SK-N-SH treated with all-trans-retinoic acid at 6 μM for 48 hours (cell line): ENCODE results near the gene PRB2.

Experiments
- ATAC-seq: fragments of 200-7000 bp; cut with Tn5 transposase; 3 replicates; pipeline ENCODE4 v1.9.1; 2020; ENCODE audit warnings: mild to moderate bottlenecking, moderate library complexity
- ARNTL ChIP-seq: fragments of 450-650 bp; formaldehyde crosslinking; IDR thresholded peaks from 2 replicates; pipeline ENCODE4 v1.5.0; 2020; ENCODE audit warnings: low read depth, mild to moderate bottlenecking, moderate library complexity, borderline replicate concordance
- CREB5 ChIP-seq: fragments of 250-450 bp; sonication (Bioruptor Pico); IDR thresholded peaks from 2 replicates; pipeline ENCODE4 v1.5.1; 2020; ENCODE audit warnings: low read depth, mild to moderate bottlenecking, moderate library complexity
- CSDC2 ChIP-seq: fragments of 250-450 bp; sonication (Bioruptor Pico); IDR thresholded peaks from 2 replicates; pipeline ENCODE4 v1.5.0; 2020; ENCODE audit warnings: mild to moderate bottlenecking, moderate library complexity
- ESRRG ChIP-seq: fragments of 250-450 bp; sonication (Bioruptor Pico); IDR thresholded peaks from 2 replicates; pipeline ENCODE4 v1.6.1; 2021; ENCODE audit warnings: mild to moderate bottlenecking
- OSR1 ChIP-seq: fragments of 250-450 bp; sonication (Bioruptor Pico); IDR thresholded peaks from 2 replicates; pipeline ENCODE4 v1.8.0; 2022; ENCODE audit warnings: moderate library complexity, mild to moderate bottlenecking, inconsistent platforms
- PPARA ChIP-seq: fragments of 250-450 bp; sonication (Bioruptor Pico); IDR thresholded peaks from 2 replicates; pipeline ENCODE4 v1.5.0; 2020; ENCODE audit warnings: mild to moderate bottlenecking, borderline replicate concordance
- RARB ChIP-seq: fragments of 250-450 bp; sonication (Bioruptor Pico); IDR thresholded peaks from 2 replicates; pipeline ENCODE4 v1.8.0; 2021; ENCODE audit warnings: mild to moderate bottlenecking, moderate library complexity
- SNAI2 ChIP-seq: fragments of 250-450 bp; sonication (Bioruptor Pico); IDR thresholded peaks from 2 replicates; pipeline ENCODE4 v1.5.0; 2020; ENCODE audit warnings: mild to moderate bottlenecking, moderate library complexity
- TCF4 ChIP-seq: fragments of 250-450 bp; sonication (Bioruptor Pico); IDR thresholded peaks from 2 replicates; pipeline ENCODE4 v1.8.0; 2021; ENCODE audit warnings: mild to moderate bottlenecking, moderate library complexity, borderline replicate concordance
- TOX ChIP-seq: fragments of 250-450 bp; sonication (Bioruptor Pico); IDR thresholded peaks from 2 replicates; pipeline ENCODE4 v1.8.0; 2021; ENCODE audit warnings: mild to moderate bottlenecking, moderate library complexity, borderline replicate concordance
- TSHZ2 ChIP-seq: fragments of 250-450 bp; sonication (Bioruptor Pico); IDR thresholded peaks from 2 replicates; pipeline ENCODE4 v1.5.0; 2020; ENCODE audit warnings: mild to moderate bottlenecking, moderate library complexity
- ZC3H10 ChIP-seq: fragments of 250-450 bp; sonication (Bioruptor Pico); IDR thresholded peaks from 2 replicates; pipeline ENCODE4 v1.5.1; 2021; ENCODE audit warnings: mild to moderate bottlenecking, moderate library complexity
- ZNF565 ChIP-seq: fragments of 450-650 bp; formaldehyde crosslinking; conservative IDR thresholded peaks from 2 replicates; pipeline ENCODE4 v1.5.0; 2020; ENCODE audit warnings: low read depth, mild to moderate bottlenecking, moderate library complexity
- ZNF70 ChIP-seq: fragments of 450-650 bp; formaldehyde crosslinking; IDR thresholded peaks from 2 replicates; pipeline ENCODE4 v1.5.0; 2020; ENCODE audit warnings: mild to moderate bottlenecking, moderate library complexity
- ZNF8 ChIP-seq: fragments of 450-650 bp; formaldehyde crosslinking; IDR thresholded peaks from 2 replicates; pipeline ENCODE4 v1.5.0; 2020; ENCODE audit warnings: mild to moderate bottlenecking, moderate library complexity
- TF ChIP-seq, protein P1 (sequence below): fragments of 250-450 bp; sonication (Bioruptor Pico); IDR thresholded peaks from 2 replicates; pipeline ENCODE4 v1.8.0; 2020; ENCODE audit warnings: mild to moderate bottlenecking, moderate library complexity, borderline replicate concordance
- TF ChIP-seq, protein P2 (sequence below): fragments of 250-450 bp; sonication (Bioruptor Pico); IDR thresholded peaks from 2 replicates; pipeline ENCODE4 v1.8.0; 2021; ENCODE audit warnings: low read depth, mild to moderate bottlenecking, moderate library complexity, borderline replicate concordance
- TF ChIP-seq, protein P3 (sequence below): fragments of 250-450 bp; sonication (Bioruptor Pico); IDR thresholded peaks from 2 replicates; pipeline ENCODE4 v1.5.1; 2021; ENCODE audit warnings: mild to moderate bottlenecking, moderate library complexity

PRB2 gene

GRCh38 chr12:11348439-11348838, 46.9 kb downstream of the PRB2 start:
- TF ChIP-seq, protein P1, sequence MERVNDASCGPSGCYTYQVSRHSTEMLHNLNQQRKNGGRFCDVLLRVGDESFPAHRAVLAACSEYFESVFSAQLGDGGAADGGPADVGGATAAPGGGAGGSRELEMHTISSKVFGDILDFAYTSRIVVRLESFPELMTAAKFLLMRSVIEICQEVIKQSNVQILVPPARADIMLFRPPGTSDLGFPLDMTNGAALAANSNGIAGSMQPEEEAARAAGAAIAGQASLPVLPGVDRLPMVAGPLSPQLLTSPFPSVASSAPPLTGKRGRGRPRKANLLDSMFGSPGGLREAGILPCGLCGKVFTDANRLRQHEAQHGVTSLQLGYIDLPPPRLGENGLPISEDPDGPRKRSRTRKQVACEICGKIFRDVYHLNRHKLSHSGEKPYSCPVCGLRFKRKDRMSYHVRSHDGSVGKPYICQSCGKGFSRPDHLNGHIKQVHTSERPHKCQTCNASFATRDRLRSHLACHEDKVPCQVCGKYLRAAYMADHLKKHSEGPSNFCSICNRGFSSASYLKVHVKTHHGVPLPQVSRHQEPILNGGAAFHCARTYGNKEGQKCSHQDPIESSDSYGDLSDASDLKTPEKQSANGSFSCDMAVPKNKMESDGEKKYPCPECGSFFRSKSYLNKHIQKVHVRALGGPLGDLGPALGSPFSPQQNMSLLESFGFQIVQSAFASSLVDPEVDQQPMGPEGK (CRISPR knock-in tag): no peak
- TF ChIP-seq SNAI2 (CRISPR knock-in tag) (no peak), OSR1 (no peak), ZNF8 (CRISPR knock-in tag) (no peak)
- no peak for ATAC-seq

DNA sequence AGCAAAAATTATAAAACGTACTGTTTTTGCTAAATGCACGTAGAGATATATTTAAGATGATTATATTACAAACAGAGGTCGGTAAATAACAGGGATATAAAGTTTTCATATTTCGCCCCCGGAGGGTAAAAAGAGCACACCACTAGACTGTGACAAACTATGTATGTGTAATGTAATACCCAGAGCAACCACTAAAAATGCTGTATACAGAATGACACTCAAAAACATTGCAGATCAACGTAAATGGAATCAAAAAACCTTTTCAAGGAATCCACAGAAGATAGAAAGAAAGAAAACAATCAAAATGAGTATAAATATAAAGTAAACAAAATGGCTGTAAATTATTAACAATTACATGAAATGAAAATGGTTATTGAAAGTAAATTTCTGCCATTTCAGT, 47.6 kb downstream of the PRB2 start:
- no peak for TF ChIP-seq ZNF70 (CRISPR knock-in tag)
- no peak for TF ChIP-seq ZNF565 (CRISPR knock-in tag)
- no peak for TF ChIP-seq SNAI2 (CRISPR knock-in tag)
- TF ChIP-seq, protein P2, sequence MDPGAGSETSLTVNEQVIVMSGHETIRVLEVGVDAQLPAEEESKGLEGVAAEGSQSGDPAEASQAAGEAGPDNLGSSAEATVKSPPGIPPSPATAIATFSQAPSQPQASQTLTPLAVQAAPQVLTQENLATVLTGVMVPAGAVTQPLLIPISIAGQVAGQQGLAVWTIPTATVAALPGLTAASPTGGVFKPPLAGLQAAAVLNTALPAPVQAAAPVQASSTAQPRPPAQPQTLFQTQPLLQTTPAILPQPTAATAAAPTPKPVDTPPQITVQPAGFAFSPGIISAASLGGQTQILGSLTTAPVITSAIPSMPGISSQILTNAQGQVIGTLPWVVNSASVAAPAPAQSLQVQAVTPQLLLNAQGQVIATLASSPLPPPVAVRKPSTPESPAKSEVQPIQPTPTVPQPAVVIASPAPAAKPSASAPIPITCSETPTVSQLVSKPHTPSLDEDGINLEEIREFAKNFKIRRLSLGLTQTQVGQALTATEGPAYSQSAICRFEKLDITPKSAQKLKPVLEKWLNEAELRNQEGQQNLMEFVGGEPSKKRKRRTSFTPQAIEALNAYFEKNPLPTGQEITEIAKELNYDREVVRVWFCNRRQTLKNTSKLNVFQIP (CRISPR knock-in tag): no peak
- no peak for TF ChIP-seq PPARA (CRISPR knock-in tag)
- TF ChIP-seq OSR1: no peak
- TF ChIP-seq, protein P1 (CRISPR knock-in tag): no peak
- no peak for TF ChIP-seq RARB (CRISPR knock-in tag)
- TF ChIP-seq CREB5 (CRISPR knock-in tag): no peak
- no peak for TF ChIP-seq CSDC2 (CRISPR knock-in tag)
- ATAC-seq: peak; percentile 74; the same call in 2 of the 3 replicates

DNA sequence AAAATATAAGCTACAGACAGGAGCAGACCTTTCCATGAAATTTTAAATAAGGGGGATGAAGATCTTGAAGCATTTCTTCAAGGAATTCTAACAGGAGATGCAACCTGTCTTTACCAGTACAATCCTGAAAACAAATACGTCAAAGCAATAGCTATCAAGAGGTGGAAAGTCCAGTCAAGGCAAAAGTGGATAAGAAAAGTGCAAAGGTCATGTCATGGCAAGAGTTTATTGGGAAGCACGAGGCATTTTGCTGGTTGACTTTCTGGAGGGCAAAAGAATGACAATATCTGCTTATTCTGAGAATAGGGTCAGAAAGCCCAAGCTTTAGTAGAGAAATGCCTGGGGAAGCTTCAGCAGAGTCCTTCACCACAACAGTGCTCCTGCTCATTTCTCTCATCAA, 50.9 kb downstream of the PRB2 start:
- no peak for ATAC-seq
- TF ChIP-seq TCF4 (CRISPR knock-in tag): no peak
- TF ChIP-seq, protein P3, sequence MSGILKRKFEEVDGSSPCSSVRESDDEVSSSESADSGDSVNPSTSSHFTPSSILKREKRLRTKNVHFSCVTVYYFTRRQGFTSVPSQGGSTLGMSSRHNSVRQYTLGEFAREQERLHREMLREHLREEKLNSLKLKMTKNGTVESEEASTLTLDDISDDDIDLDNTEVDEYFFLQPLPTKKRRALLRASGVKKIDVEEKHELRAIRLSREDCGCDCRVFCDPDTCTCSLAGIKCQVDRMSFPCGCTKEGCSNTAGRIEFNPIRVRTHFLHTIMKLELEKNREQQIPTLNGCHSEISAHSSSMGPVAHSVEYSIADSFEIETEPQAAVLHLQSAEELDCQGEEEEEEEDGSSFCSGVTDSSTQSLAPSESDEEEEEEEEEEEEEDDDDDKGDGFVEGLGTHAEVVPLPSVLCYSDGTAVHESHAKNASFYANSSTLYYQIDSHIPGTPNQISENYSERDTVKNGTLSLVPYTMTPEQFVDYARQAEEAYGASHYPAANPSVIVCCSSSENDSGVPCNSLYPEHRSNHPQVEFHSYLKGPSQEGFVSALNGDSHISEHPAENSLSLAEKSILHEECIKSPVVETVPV (CRISPR knock-in tag): no peak
- no peak for TF ChIP-seq TSHZ2
- no peak for TF ChIP-seq ARNTL (CRISPR knock-in tag)
- TF ChIP-seq ZC3H10: no peak
- no peak for TF ChIP-seq ESRRG (CRISPR knock-in tag)
- TF ChIP-seq ZNF565 (CRISPR knock-in tag): no peak
- no peak for TF ChIP-seq SNAI2 (CRISPR knock-in tag)
- no peak for TF ChIP-seq PPARA (CRISPR knock-in tag)
- TF ChIP-seq, protein P2 (CRISPR knock-in tag): no peak
- no peak for TF ChIP-seq CSDC2 (CRISPR knock-in tag)
- no peak for TF ChIP-seq OSR1
- no peak for TF ChIP-seq CREB5 (CRISPR knock-in tag)
- no peak for TF ChIP-seq RARB (CRISPR knock-in tag)
- no peak for TF ChIP-seq TOX (CRISPR knock-in tag)
